ENCODE data around the gene TUG1. TPM values are rescaled to one million over a fixed set of nuclear protein-coding genes. Genes with fewer than 3 reads are reported as not detected.

The TUG1 gene
- total and polyA plus RNA-seq, 2 of the 4 experiments (the other 2 are of a cell fraction) = 60.6 to 68.8 TPM

DNA sequence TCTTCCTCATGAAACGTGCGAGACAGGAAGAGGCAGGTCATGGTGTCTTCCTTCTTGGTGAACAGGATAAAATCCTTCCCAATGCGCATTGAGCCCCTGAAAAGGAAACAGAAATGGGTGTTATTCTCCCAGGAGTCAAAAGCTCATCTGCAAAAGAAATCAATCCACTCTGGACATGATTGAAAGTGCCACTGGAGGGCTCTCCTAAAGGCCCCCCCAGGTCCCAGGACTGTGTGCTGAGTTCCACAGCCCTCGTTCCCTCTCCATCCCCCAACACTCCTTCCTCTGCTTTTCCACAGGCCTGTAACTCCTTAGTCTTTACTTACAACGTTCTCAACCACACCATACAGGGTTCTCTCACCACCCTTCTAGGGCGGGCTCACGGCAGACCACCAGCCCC lies 22.7 kb upstream of the TUG1 start:
- H3K23ac ChIP-seq (ENCODE audit: low read depth, low read length) = no peak overlapping the region
- ATAC-seq (ENCODE audit: low read depth) (no peak), DNase-seq (no peak)
- ChIA-PET POLR2A (ENCODE audit: unreplicated experiment) (no interaction called here), CTCF (no interaction called here)
- no peak overlapping the region for H2BK15ac ChIP-seq (ENCODE audit: low read depth, low read length)
- H3K79me1 ChIP-seq (ENCODE audit: low read depth in 1 of 2, low read length in 2 of 2) = peaks cover 14 to 54% of the 10 kb centered on the region in 2 experiments; a peak in 3 of 4 replicates
- no peak overlapping the region for H2BK5ac ChIP-seq (ENCODE audit: low read depth, low read length, poor library complexity, severe bottlenecking)
- H3K4me3 ChIP-seq (ENCODE audit: insufficient read depth, low read depth, low read length) = no peak overlapping the region
- in situ Hi-C loops (cut with MboI; ENCODE audit: low sequenced_read_pairs) (loop anchor here (5.0 to 10.0 kb wide), 3 partner anchors 141 to 288 kb away; no protein-coding TSS in a partner anchor), intact Hi-C loops (cut with micrococcal nuclease) (no loop called here), dilution Hi-C loops (cut with HindIII; ENCODE audit: low sequenced_read_pairs, unreplicated experiment) (no loop called here)
- H3K18ac ChIP-seq (ENCODE audit: low read depth, low read length) = no peak overlapping the region
- H2BK20ac ChIP-seq (ENCODE audit: low read depth, low read length) = no peak overlapping the region
- H3K36me3 ChIP-seq (ENCODE audit: control insufficient read depth, insufficient read depth, low read length) = peaks cover 71% of the 10 kb centered on the region
- no peak overlapping the region for H4K91ac ChIP-seq (ENCODE audit: insufficient read depth, low read depth, low read length)
- H3K14ac ChIP-seq (replicated peaks; ENCODE audit: low read depth, low read length) = no peak overlapping the region
- peaks cover 4% of the 10 kb centered on the region; the same call in 1 of the 2 replicates for H4K20me1 ChIP-seq (ENCODE audit: insufficient read depth, low read length)
- no peak overlapping the region for H3K27ac ChIP-seq (ENCODE audit: insufficient read depth, low read length)
- H2AK9ac ChIP-seq (replicated peaks; ENCODE audit: low read depth, low read length, poor library complexity) = no peak overlapping the region
- H3K4ac ChIP-seq (ENCODE audit: low read depth, low read length) = no peak overlapping the region
- H3K27me3 ChIP-seq (ENCODE audit: control insufficient read depth, insufficient read depth, low read length) = no peaks in the 10 kb centered on the region
- H2AK5ac ChIP-seq (ENCODE audit: low read depth, low read length) = no peak overlapping the region
- peaks cover 2% of the 10 kb centered on the region for H3K4me1 ChIP-seq (ENCODE audit: control insufficient read depth, insufficient read depth, low read length)
- no peak overlapping the region for H4K8ac ChIP-seq (ENCODE audit: low read depth in 2 of 2, low read length in 2 of 2)
- no peak overlapping the region for H2AFZ ChIP-seq (replicated peaks; ENCODE audit: low read length, poor library complexity)
- BruUV-seq (replicated peaks) = no TSS peak
- no peak for TF ChIP-seq RCOR1 (IDR thresholded peaks at IDR 0.05; ENCODE audit: insufficient replicate concordance, low read length)
- no peak for TF ChIP-seq CHD1 (IDR thresholded peaks at IDR 0.05; ENCODE audit: low read depth, low read length)
- TF ChIP-seq, protein P1, sequence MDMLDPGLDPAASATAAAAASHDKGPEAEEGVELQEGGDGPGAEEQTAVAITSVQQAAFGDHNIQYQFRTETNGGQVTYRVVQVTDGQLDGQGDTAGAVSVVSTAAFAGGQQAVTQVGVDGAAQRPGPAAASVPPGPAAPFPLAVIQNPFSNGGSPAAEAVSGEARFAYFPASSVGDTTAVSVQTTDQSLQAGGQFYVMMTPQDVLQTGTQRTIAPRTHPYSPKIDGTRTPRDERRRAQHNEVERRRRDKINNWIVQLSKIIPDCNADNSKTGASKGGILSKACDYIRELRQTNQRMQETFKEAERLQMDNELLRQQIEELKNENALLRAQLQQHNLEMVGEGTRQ (IDR thresholded peaks at IDR 0.05; ENCODE audit: low read depth, low read length) = no peak
- no peak for TF ChIP-seq MXI1 (IDR thresholded peaks at IDR 0.05; ENCODE audit: borderline replicate concordance, low read depth, low read length)
- TF ChIP-seq BHLHE40 (IDR thresholded peaks at IDR 0.05; ENCODE audit: low read depth, low read length) = no peak
- no peak for TF ChIP-seq CEBPB (IDR thresholded peaks at IDR 0.05; ENCODE audit: low read depth, low read length)
- no peak for TF ChIP-seq NFE2L2 (IDR thresholded peaks at IDR 0.05; ENCODE audit: low read depth, low read length)
- TF ChIP-seq, protein P2, sequence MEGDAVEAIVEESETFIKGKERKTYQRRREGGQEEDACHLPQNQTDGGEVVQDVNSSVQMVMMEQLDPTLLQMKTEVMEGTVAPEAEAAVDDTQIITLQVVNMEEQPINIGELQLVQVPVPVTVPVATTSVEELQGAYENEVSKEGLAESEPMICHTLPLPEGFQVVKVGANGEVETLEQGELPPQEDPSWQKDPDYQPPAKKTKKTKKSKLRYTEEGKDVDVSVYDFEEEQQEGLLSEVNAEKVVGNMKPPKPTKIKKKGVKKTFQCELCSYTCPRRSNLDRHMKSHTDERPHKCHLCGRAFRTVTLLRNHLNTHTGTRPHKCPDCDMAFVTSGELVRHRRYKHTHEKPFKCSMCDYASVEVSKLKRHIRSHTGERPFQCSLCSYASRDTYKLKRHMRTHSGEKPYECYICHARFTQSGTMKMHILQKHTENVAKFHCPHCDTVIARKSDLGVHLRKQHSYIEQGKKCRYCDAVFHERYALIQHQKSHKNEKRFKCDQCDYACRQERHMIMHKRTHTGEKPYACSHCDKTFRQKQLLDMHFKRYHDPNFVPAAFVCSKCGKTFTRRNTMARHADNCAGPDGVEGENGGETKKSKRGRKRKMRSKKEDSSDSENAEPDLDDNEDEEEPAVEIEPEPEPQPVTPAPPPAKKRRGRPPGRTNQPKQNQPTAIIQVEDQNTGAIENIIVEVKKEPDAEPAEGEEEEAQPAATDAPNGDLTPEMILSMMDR (conservative IDR thresholded peaks at IDR 0.05; ENCODE audit: low read depth, low read length) = no peak
- no peak for TF ChIP-seq RFX5 (IDR thresholded peaks at IDR 0.05; ENCODE audit: low read depth, low read length)
- TF ChIP-seq MAFK (IDR thresholded peaks at IDR 0.05; ENCODE audit: low read depth, low read length) = no peak
- TF ChIP-seq, protein P3, sequence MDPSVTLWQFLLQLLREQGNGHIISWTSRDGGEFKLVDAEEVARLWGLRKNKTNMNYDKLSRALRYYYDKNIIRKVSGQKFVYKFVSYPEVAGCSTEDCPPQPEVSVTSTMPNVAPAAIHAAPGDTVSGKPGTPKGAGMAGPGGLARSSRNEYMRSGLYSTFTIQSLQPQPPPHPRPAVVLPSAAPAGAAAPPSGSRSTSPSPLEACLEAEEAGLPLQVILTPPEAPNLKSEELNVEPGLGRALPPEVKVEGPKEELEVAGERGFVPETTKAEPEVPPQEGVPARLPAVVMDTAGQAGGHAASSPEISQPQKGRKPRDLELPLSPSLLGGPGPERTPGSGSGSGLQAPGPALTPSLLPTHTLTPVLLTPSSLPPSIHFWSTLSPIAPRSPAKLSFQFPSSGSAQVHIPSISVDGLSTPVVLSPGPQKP (IDR thresholded peaks at IDR 0.05; ENCODE audit: borderline replicate concordance, low read depth, low read length) = no peak
- H2BK120ac ChIP-seq (ENCODE audit: low read depth, low read length) = no peak overlapping the region
- no peak overlapping the region for H3K56ac ChIP-seq (ENCODE audit: extremely low read depth, insufficient read depth, low read length)
- H3K9me3 ChIP-seq (ENCODE audit: control insufficient read depth, insufficient read depth, low read length) = no peaks in the 10 kb centered on the region
- 64% methylated on average over 4 of the region's 7 CpGs; no CpG with 5 or more reads in 1 of the 2 experiments for WGBS, 2 experiments (ENCODE audit: extremely low coverage in 2 of 2, insufficient read length in 1 of 2)
- peaks cover 11% of the 10 kb centered on the region for H3K9me1 ChIP-seq (ENCODE audit: insufficient read depth, low read length)
- H3K4me2 ChIP-seq (ENCODE audit: low read depth, low read length) = no peak overlapping the region
- no peak overlapping the region for H3K9ac ChIP-seq (ENCODE audit: low read depth, low read length)
- H4K5ac ChIP-seq (ENCODE audit: low read depth, low read length) = no peak overlapping the region

Data from IMR-90 (cell line).